GM13976 (cell line): ENCODE measurements around the gene DHRS3.

Experiments
- DNase-seq: peaks from one replicate; pipeline ENCODE4 v3.0.0; 2012; ENCODE audit warnings: low spot score
- CTCF ChIP-seq: IDR thresholded peaks from 2 replicates; pipeline ENCODE4 v1.5.1; 2012; ENCODE audit warnings: borderline replicate concordance, mild to moderate bottlenecking; ENCODE audit not compliant: insufficient read depth; ENCODE audit errors: extremely low read depth, missing control alignments, control extremely low read depth
- in situ Hi-C: fragments of 300-500 bp; cut with MboI; formaldehyde crosslinking; loops from one replicate; pipeline ENCODE4 v1.12.0; 2022; ENCODE audit warnings: low sequenced_read_pairs, mixed read lengths, inconsistent platforms; ENCODE audit not compliant: unreplicated experiment

The DHRS3 gene

GRCh38 chr1:12581179-12581578, 36.8 kb downstream of the DHRS3 start:
- no peak for TF ChIP-seq CTCF
- in situ Hi-C loops: no loop called here

GRCh38 chr1:12580054-12580887, 37.7 kb downstream of the DHRS3 start:
- in situ Hi-C loops: no loop called here
- DNase-seq: no peak
- no peak for TF ChIP-seq CTCF

More at GRCh38 chr1:12581179-12581578, 36.8 kb downstream of the DHRS3 start:
- no peak for DNase-seq

GRCh38 chr1:12578860-12579422, 39.1 kb downstream of the DHRS3 start:
- in situ Hi-C loops: no loop called here
- TF ChIP-seq CTCF: no peak
- DNase-seq: no peak

GRCh38 chr1:12577020-12577419, 41.0 kb downstream of the DHRS3 start:
- DNase-seq: no peak
- TF ChIP-seq CTCF: no peak
- in situ Hi-C loops: no loop called here

- no peak for DNase-seq
- in situ Hi-C loops: no loop called here
- no peak for TF ChIP-seq CTCF
These were observed 43.3 kb downstream of the DHRS3 start for GRCh38 chr1:12574757-12575139.

- in situ Hi-C loops: no loop called here
- DNase-seq: no peak
- TF ChIP-seq CTCF: no peak
These were observed 44.8 kb downstream of the DHRS3 start for GRCh38 chr1:12573015-12573825.
